ENCODE data around the gene CLVS2. TPM values are rescaled to one million over a fixed set of nuclear protein-coding genes. Genes with fewer than 3 reads are reported as not detected.

Gene CLVS2
- total RNA-seq, 1 donor from 2014 or later, result not detected

DNA sequence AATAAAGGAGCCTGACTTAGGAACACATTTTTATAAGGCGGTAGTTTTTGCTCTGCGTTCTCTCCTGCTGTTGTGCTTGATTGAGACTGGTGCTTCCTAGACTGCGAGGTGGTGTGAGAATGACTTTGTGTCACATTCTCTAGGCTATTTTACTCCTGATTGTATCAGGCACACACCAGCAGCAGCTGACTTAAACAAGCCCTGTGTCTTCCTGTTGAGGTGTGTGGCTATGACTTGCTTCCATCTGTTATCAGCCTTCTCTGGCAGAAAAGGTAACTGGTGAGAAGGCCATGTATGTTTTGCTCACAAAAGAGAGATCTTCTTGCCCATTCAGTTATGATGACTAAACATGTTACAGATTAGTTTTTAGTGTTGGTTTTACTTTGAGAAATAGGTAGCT lies 43.4 kb downstream of the CLVS2 start:
- no peaks in the 10 kb centered on the region for H3K4me1 Mint-ChIP-seq (ENCODE audit: low read depth)
- DNase-seq (ENCODE audit: low spot score), result no peak
- TF ChIP-seq, protein P1, sequence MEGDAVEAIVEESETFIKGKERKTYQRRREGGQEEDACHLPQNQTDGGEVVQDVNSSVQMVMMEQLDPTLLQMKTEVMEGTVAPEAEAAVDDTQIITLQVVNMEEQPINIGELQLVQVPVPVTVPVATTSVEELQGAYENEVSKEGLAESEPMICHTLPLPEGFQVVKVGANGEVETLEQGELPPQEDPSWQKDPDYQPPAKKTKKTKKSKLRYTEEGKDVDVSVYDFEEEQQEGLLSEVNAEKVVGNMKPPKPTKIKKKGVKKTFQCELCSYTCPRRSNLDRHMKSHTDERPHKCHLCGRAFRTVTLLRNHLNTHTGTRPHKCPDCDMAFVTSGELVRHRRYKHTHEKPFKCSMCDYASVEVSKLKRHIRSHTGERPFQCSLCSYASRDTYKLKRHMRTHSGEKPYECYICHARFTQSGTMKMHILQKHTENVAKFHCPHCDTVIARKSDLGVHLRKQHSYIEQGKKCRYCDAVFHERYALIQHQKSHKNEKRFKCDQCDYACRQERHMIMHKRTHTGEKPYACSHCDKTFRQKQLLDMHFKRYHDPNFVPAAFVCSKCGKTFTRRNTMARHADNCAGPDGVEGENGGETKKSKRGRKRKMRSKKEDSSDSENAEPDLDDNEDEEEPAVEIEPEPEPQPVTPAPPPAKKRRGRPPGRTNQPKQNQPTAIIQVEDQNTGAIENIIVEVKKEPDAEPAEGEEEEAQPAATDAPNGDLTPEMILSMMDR (IDR thresholded peaks at IDR 0.05), result no peak
- no peak overlapping the region for H3K27ac Mint-ChIP-seq (ENCODE audit: unreplicated experiment)
- H3K4me3 Mint-ChIP-seq (ENCODE audit: unreplicated experiment), result no peak overlapping the region
- no peaks in the 10 kb centered on the region for H3K36me3 Mint-ChIP-seq (ENCODE audit: low read depth)
- H3K27me3 Mint-ChIP-seq (ENCODE audit: low read depth), result peaks cover 13% of the 10 kb centered on the region
- H3K9me3 Mint-ChIP-seq (ENCODE audit: low read depth), result no peaks in the 10 kb centered on the region

GRCh38 chr6:123042401-123042800 lies 46.4 kb downstream of the CLVS2 start:
- Mint-ChIP-seq H3K27me3 (ENCODE audit: low read depth) (peaks cover 7% of the 10 kb centered on the region), H3K36me3 (ENCODE audit: low read depth) (no peaks in the 10 kb centered on the region), H3K4me1 (ENCODE audit: low read depth) (no peaks in the 10 kb centered on the region), H3K9me3 (ENCODE audit: low read depth) (no peaks in the 10 kb centered on the region), H3K27ac (ENCODE audit: unreplicated experiment) (no peak overlapping the region), H3K4me3 (ENCODE audit: unreplicated experiment) (no peak overlapping the region)
- TF ChIP-seq, protein P1 (IDR thresholded peaks at IDR 0.05), result no peak
- no peak for DNase-seq (ENCODE audit: low spot score)

DNA sequence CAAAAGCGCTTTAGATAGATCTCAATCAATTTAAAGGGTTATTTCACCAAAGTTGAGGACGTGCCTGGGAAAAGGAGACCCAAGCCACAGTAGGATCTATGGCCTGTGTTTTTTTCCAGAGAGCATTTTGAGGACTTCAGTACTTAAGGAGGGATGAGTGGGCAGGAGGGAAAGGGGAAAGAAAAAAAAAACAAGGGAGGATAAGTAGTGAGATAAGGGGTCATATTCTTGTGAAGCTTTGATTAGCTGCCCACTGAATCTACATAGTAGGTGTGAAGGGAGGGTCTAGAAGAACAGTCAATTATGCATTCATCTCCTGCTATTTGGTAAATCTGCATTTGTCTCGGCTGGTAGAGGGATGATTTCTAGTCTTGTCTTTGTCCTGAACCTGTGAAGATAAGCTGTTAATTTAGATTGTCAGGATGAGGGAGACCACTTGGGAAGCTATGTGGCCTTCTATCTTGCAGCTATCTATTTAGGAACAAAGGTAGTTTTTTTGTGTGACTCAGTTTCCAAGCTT lies 48.4 kb downstream of the CLVS2 start:
- TF ChIP-seq, protein P1 (IDR thresholded peaks at IDR 0.05), result no peak
- Mint-ChIP-seq H3K27ac (ENCODE audit: unreplicated experiment) (no peak overlapping the region), H3K27me3 (ENCODE audit: low read depth) (peaks cover 7% of the 10 kb centered on the region), H3K36me3 (ENCODE audit: low read depth) (no peaks in the 10 kb centered on the region), H3K4me3 (ENCODE audit: unreplicated experiment) (no peak overlapping the region), H3K9me3 (ENCODE audit: low read depth) (no peaks in the 10 kb centered on the region), H3K4me1 (ENCODE audit: low read depth) (no peaks in the 10 kb centered on the region)
- no peak for DNase-seq (ENCODE audit: low spot score)

- Mint-ChIP-seq H3K9me3 (ENCODE audit: low read depth) (no peaks in the 10 kb centered on the region), H3K36me3 (ENCODE audit: low read depth) (no peaks in the 10 kb centered on the region), H3K27me3 (ENCODE audit: low read depth) (no peaks in the 10 kb centered on the region), H3K4me3 (ENCODE audit: unreplicated experiment) (no peak overlapping the region), H3K27ac (ENCODE audit: unreplicated experiment) (no peak overlapping the region), H3K4me1 (ENCODE audit: low read depth) (no peaks in the 10 kb centered on the region)
- no peak for DNase-seq (ENCODE audit: low spot score)
- TF ChIP-seq, protein P1 (IDR thresholded peaks at IDR 0.05), result no peak
Observed at GRCh38 chr6:123053602-123054225, 57.7 kb downstream of the CLVS2 start.

GRCh38 chr6:123055256-123055655 lies 59.2 kb downstream of the CLVS2 start:
- no peaks in the 10 kb centered on the region for H3K9me3 Mint-ChIP-seq (ENCODE audit: low read depth)
- DNase-seq (ENCODE audit: low spot score), result no peak
- no peaks in the 10 kb centered on the region for H3K4me1 Mint-ChIP-seq (ENCODE audit: low read depth)
- H3K27ac Mint-ChIP-seq (ENCODE audit: unreplicated experiment), result no peak overlapping the region
- TF ChIP-seq, protein P1 (IDR thresholded peaks at IDR 0.05), result no peak
- no peak overlapping the region for H3K4me3 Mint-ChIP-seq (ENCODE audit: unreplicated experiment)
- H3K36me3 Mint-ChIP-seq (ENCODE audit: low read depth), result no peaks in the 10 kb centered on the region
- no peaks in the 10 kb centered on the region for H3K27me3 Mint-ChIP-seq (ENCODE audit: low read depth)
